ENCODE data around the gene CGB3. TPM values are rescaled to one million over a fixed set of nuclear protein-coding genes. Genes with fewer than 3 reads are reported as not detected.

Gene CGB3
- total RNA-seq, 1 experiment from 2014 or later: not detected

- Histone ChIP-seq H3K36me3 (ENCODE audit: low read depth, low read length) (peaks cover 8% of the 10 kb centered on the region; the same call in 1 of the 2 replicates), H3K9me3 (ENCODE audit: low read length) (no peaks in the 10 kb centered on the region), H3K27ac (ENCODE audit: low read length) (no peak overlapping the region), H2AFZ (ENCODE audit: low read length) (no peak overlapping the region), H3K79me2 (ENCODE audit: low read length) (no peaks in the 10 kb centered on the region), H3F3A (ENCODE audit: low read length, unreplicated experiment) (no peaks in the 10 kb centered on the region), H3K4me1 (ENCODE audit: insufficient read depth, low read length) (no peaks in the 10 kb centered on the region), H3K4me3 (ENCODE audit: low read length) (no peak overlapping the region), H3K9ac (ENCODE audit: low read length) (no peak overlapping the region), H3K9me2 (replicated peaks; ENCODE audit: low read length) (no peaks in the 10 kb centered on the region), H3K27me3 (ENCODE audit: low read length) (no peaks in the 10 kb centered on the region), H3K4me2 (ENCODE audit: low read length) (no peak overlapping the region), H4K20me1 (ENCODE audit: low read length) (no peaks in the 10 kb centered on the region)
- no peak for TF ChIP-seq EZH2phosphoT487 (IDR thresholded peaks at IDR 0.05; ENCODE audit: borderline replicate concordance, low read length)
- TF ChIP-seq EZH2 (IDR thresholded peaks at IDR 0.05; ENCODE audit: low read length, unreplicated experiment): no peak
- TF ChIP-seq, protein P1, sequence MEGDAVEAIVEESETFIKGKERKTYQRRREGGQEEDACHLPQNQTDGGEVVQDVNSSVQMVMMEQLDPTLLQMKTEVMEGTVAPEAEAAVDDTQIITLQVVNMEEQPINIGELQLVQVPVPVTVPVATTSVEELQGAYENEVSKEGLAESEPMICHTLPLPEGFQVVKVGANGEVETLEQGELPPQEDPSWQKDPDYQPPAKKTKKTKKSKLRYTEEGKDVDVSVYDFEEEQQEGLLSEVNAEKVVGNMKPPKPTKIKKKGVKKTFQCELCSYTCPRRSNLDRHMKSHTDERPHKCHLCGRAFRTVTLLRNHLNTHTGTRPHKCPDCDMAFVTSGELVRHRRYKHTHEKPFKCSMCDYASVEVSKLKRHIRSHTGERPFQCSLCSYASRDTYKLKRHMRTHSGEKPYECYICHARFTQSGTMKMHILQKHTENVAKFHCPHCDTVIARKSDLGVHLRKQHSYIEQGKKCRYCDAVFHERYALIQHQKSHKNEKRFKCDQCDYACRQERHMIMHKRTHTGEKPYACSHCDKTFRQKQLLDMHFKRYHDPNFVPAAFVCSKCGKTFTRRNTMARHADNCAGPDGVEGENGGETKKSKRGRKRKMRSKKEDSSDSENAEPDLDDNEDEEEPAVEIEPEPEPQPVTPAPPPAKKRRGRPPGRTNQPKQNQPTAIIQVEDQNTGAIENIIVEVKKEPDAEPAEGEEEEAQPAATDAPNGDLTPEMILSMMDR (conservative IDR thresholded peaks at IDR 0.05; ENCODE audit: low read depth, low read length): no peak
- no peak for DNase-seq
- intact Hi-C loops (cut with micrococcal nuclease): no loop called here
- BruUV-seq (replicated peaks): no TSS peak
- CTCF ChIA-PET: interaction anchor here (0.6 kb wide), 1 partner anchor 464 kb away, joined by 3 read pairs; no protein-coding TSS in a partner anchor
- ATAC-seq: no peak
- POLR2A ChIA-PET (ENCODE audit: unreplicated experiment): no interaction called here
These were observed 14.3 kb downstream of the CGB3 start for GRCh38 chr19:49009828-49010227.

GRCh38 chr19:49006905-49007304, 17.2 kb downstream of the CGB3 start:
- no peak overlapping the region for H2AFZ ChIP-seq (ENCODE audit: low read length)
- DNase-seq: no peak
- CTCF ChIA-PET: no interaction called here
- no peaks in the 10 kb centered on the region for H3K9me2 ChIP-seq (replicated peaks; ENCODE audit: low read length)
- no peak overlapping the region for H3K4me3 ChIP-seq (ENCODE audit: low read length)
- no peak for TF ChIP-seq EZH2phosphoT487 (IDR thresholded peaks at IDR 0.05; ENCODE audit: borderline replicate concordance, low read length)
- TF ChIP-seq, protein P1 (conservative IDR thresholded peaks at IDR 0.05; ENCODE audit: low read depth, low read length): no peak
- TF ChIP-seq EZH2 (IDR thresholded peaks at IDR 0.05; ENCODE audit: low read length, unreplicated experiment): no peak
- no peaks in the 10 kb centered on the region for H3F3A ChIP-seq (ENCODE audit: low read length, unreplicated experiment)
- no TSS peak for BruUV-seq (replicated peaks)
- no peak overlapping the region for H3K27ac ChIP-seq (ENCODE audit: low read length)
- no peak for ATAC-seq
- no peaks in the 10 kb centered on the region for H4K20me1 ChIP-seq (ENCODE audit: low read length)
- H3K79me2 ChIP-seq (ENCODE audit: low read length): no peaks in the 10 kb centered on the region
- intact Hi-C loops (cut with micrococcal nuclease): no loop called here
- POLR2A ChIA-PET (ENCODE audit: unreplicated experiment): no interaction called here
- no peak overlapping the region for H3K9ac ChIP-seq (ENCODE audit: low read length)
- H3K36me3 ChIP-seq (ENCODE audit: low read depth, low read length): peaks cover 14% of the 10 kb centered on the region
- H3K4me1 ChIP-seq (ENCODE audit: insufficient read depth, low read length): no peaks in the 10 kb centered on the region
- H3K4me2 ChIP-seq (ENCODE audit: low read length): no peak overlapping the region
- H3K9me3 ChIP-seq (ENCODE audit: low read length): no peaks in the 10 kb centered on the region
- H3K27me3 ChIP-seq (ENCODE audit: low read length): no peaks in the 10 kb centered on the region

DNA sequence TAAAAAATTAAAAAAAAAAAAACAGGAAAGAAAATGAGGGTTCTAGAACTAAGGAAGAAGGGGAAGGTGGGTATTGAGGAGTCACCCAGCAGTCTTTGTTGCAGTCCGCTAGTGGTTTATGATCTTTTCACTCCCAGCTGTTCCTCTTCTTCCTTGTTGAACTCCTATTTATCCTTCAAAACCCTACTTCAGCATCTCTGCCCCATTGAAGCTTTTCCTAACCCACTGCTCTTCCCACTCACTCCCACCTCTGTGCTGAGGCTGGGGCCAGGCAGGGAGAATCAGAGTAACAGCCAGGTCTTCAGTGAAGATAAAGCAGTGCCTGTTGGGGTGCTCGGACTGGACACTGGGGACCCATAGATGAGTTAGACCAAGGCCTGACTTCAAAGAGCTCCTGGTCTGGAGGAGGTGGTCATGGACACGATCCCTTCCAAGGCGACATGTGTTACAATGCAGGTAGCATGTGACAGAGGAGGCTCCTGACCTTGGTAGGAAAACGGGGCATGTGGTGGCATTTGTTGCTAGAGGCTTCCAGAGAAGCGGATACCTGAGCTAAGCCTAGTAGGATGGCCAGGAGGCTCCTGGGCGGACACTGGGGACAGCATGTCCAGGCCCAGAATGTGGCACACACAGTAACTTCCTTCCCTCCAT, 19.0 kb downstream of the CGB3 start:
- no TSS peak for BruUV-seq (replicated peaks)
- CTCF ChIA-PET: no interaction called here
- Histone ChIP-seq H3K9me3 (ENCODE audit: low read length) (no peaks in the 10 kb centered on the region), H3K4me2 (ENCODE audit: low read length) (no peak overlapping the region), H4K20me1 (ENCODE audit: low read length) (no peaks in the 10 kb centered on the region), H3K79me2 (ENCODE audit: low read length) (no peaks in the 10 kb centered on the region), H3K4me3 (ENCODE audit: low read length) (no peak overlapping the region), H2AFZ (ENCODE audit: low read length) (no peak overlapping the region), H3K4me1 (ENCODE audit: insufficient read depth, low read length) (no peaks in the 10 kb centered on the region), H3F3A (ENCODE audit: low read length, unreplicated experiment) (no peaks in the 10 kb centered on the region), H3K27ac (ENCODE audit: low read length) (no peak overlapping the region), H3K9me2 (replicated peaks; ENCODE audit: low read length) (no peaks in the 10 kb centered on the region), H3K9ac (ENCODE audit: low read length) (no peak overlapping the region), H3K36me3 (ENCODE audit: low read depth, low read length) (peaks cover 14% of the 10 kb centered on the region), H3K27me3 (ENCODE audit: low read length) (no peaks in the 10 kb centered on the region)
- TF ChIP-seq EZH2 (IDR thresholded peaks at IDR 0.05; ENCODE audit: low read length, unreplicated experiment): no peak
- TF ChIP-seq, protein P1 (conservative IDR thresholded peaks at IDR 0.05; ENCODE audit: low read depth, low read length): no peak
- TF ChIP-seq EZH2phosphoT487 (IDR thresholded peaks at IDR 0.05; ENCODE audit: borderline replicate concordance, low read length): no peak
- DNase-seq (no peak), ATAC-seq (no peak)
- POLR2A ChIA-PET (ENCODE audit: unreplicated experiment): no interaction called here
- intact Hi-C loops (cut with micrococcal nuclease): no loop called here
